HG02870 (cell line): ENCODE measurements around the gene NECAB2.
"Not testable (repeated sequence)": the region's sequence is repeated elsewhere in the genome, so short reads cannot be mapped to it uniquely, and the experiment has no call there.

Experiments used
- ATAC-seq: cut with Tn5 transposase; IDR thresholded peaks from one replicate; pipeline ENCODE4 v1.9.1; 2021; ENCODE audit warnings: mild to moderate bottlenecking, moderate library complexity; ENCODE audit not compliant: unreplicated experiment

The NECAB2 gene

GRCh38 chr16:83935858-83936255 lies 32.2 kb upstream of the NECAB2 start:
- no peak for ATAC-seq

GRCh38 chr16:83936581-83937165 lies 31.4 kb upstream of the NECAB2 start:
- ATAC-seq = no peak

GRCh38 chr16:83937267-83937666 lies 30.8 kb upstream of the NECAB2 start:
- no peak for ATAC-seq

- no peak for ATAC-seq
Observed at GRCh38 chr16:83937922-83938885, 29.8 kb upstream of the NECAB2 start.

GRCh38 chr16:83939266-83939855 lies 28.7 kb upstream of the NECAB2 start:
- no peak for ATAC-seq

- ATAC-seq = no peak
Observed at GRCh38 chr16:83940119-83940518, 27.9 kb upstream of the NECAB2 start.

- no peak for ATAC-seq
Observed at GRCh38 chr16:83940630-83941378, 27.2 kb upstream of the NECAB2 start.

GRCh38 chr16:83941546-83941945 lies 26.5 kb upstream of the NECAB2 start:
- not testable (repeated sequence) for ATAC-seq

- no peak for ATAC-seq
Observed at GRCh38 chr16:83942074-83942473, 26.0 kb upstream of the NECAB2 start.

- no peak for ATAC-seq
Observed at GRCh38 chr16:83942815-83943515, 25.1 kb upstream of the NECAB2 start.

GRCh38 chr16:83943516-83944050 lies 24.5 kb upstream of the NECAB2 start:
- ATAC-seq = no peak

GRCh38 chr16:83945587-83945986 lies 22.5 kb upstream of the NECAB2 start:
- no peak for ATAC-seq

- no peak for ATAC-seq
Observed at GRCh38 chr16:83946154-83946780, 21.8 kb upstream of the NECAB2 start.

GRCh38 chr16:83946781-83947566 lies 21.1 kb upstream of the NECAB2 start:
- ATAC-seq = no peak

GRCh38 chr16:83947642-83948234 lies 20.3 kb upstream of the NECAB2 start:
- ATAC-seq = no peak

- no peak for ATAC-seq
Observed at GRCh38 chr16:83948914-83949723, 18.9 kb upstream of the NECAB2 start.

- no peak for ATAC-seq
Observed at GRCh38 chr16:83949724-83950001, 18.4 kb upstream of the NECAB2 start.

- ATAC-seq = not testable (repeated sequence)
Observed at GRCh38 chr16:83950862-83951399, 17.1 kb upstream of the NECAB2 start.
